Ovary (tissue), 9 donors: ENCODE results near the gene PHPT1. TPM values are rescaled to one million over a fixed set of nuclear protein-coding genes. Genes with fewer than 3 reads are reported as not detected.

Experiments
- DNase-seq, 5 donors: peaks; one replicate each; pipeline ENCODE4 v3.0.0-alpha.2; 2019 to 2020
- H3K27ac ChIP-seq, 2 donors: fragments of 200-600 bp; one replicate each; pipeline versions ENCODE4 v1.5.1 to v1.8.0; 2019 to 2022
- H3K27me3 ChIP-seq: fragments of 200-600 bp; one replicate; pipeline ENCODE4 v1.8.0; 2022
- H3K36me3 ChIP-seq: fragments of 200-600 bp; sonication (generic); one replicate; pipeline ENCODE4 v1.5.1; 2019
- H3K4me1 ChIP-seq: one replicate; pipeline ENCODE4 v1.8.1; 2013; ENCODE audit warnings: mild to moderate bottlenecking, moderate library complexity; ENCODE audit not compliant: insufficient read depth
- H3K4me3 ChIP-seq: fragments of 200-600 bp; sonication (generic); one replicate; pipeline ENCODE4 v1.5.1; 2017
- H3K9me3 ChIP-seq, 2 donors: fragments of 200-600 bp in 1 of 2; sonication (generic) in 1 of 2; one replicate each; pipeline versions ENCODE4 v1.5.1 to v1.8.1; 2013 to 2019; ENCODE audit warnings: mild to moderate bottlenecking in 1 of 2, moderate library complexity in 1 of 2
- CTCF ChIP-seq, 3 donors: fragments of 450-650 bp in 2 of 3; fragments of 200-600 bp in 1 of 3; IDR thresholded peaks; one replicate each; pipeline versions ENCODE4 v1.5.1 to v1.8.0; 2016 to 2022; ENCODE audit warnings: antibody characterized with exemption in 3 of 3, mild to moderate bottlenecking in 1 of 3
- EP300 ChIP-seq: sonication (generic); formaldehyde crosslinking; IDR thresholded peaks from one replicate; pipeline ENCODE4 v1.6.1; 2017; ENCODE audit warnings: antibody characterized with exemption
- POLR2A ChIP-seq: fragments of 450-650 bp; IDR thresholded peaks from one replicate; pipeline ENCODE4 v1.6.1; 2017; ENCODE audit warnings: antibody characterized with exemption, mild to moderate bottlenecking, moderate library complexity
- WGBS, 3 donors: extraction: QIAGEN DNeasy Blood & Tissue Kit in 1 of 3; methylation state at CpG; one replicate each; pipeline versions ENCODE4 v1.1.5 to v1.1.7; 2013 to 2017; 5-methylcytosine and 5-hydroxymethylcytosine counted together
- intact Hi-C, 4 donors: fragments of 100-400 bp; cut with DNase I; formaldehyde crosslinking; loops; one replicate each; pipeline versions ENCODE4 v1.11.0 to v1.15.1; 2022 to 2023
- polyA plus RNA-seq, 2 donors: library from polyadenylated mRNA; stranded (reverse); fragments of 200-250 nt in 1 of 2; fragments of 350-450 nt in 1 of 2; fragmentation: Illumina TruSeq in 1 of 2; extraction: RNeasy Lipid Tissue Mini Kit (QIAGEN cat#74804) in 1 of 2; gene quantifications; one replicate each; pipeline ENCODE4 v1.2.3, GENCODE V29; 2013 to 2014
- total RNA-seq, 7 donors: library from RNA; depleted of rRNA in 2 of 7; stranded (reverse); fragments of >200 nt in 2 of 7; fragmentation: NEBNext Ultra II Directional in 3 of 7; extraction: Animal tissue kit (Norgen Biotek cat#: 25700) in 3 of 7; gene quantifications; one replicate each; pipeline versions ENCODE4 v1.1.0 to v1.2.4, GENCODE V29; 2016 to 2023
- donor health status: DM: no; HTN: no; CAD: no; lungs with moderate emphysema.
- donor health status: DM: no; HTN: no; CAD: no.
- donor health status: Bipolar disorder and iron deficiency.
- donor health status: DM: yes; HTN: yes; CAD: no.
- donor health status: DM: no; HTN: no; CAD: no.
- donor health status: DM: yes; HTN: yes; CAD: no.

The PHPT1 gene
- total and polyA plus RNA-seq, 9 donors: 18.1 to 132 (median 76.8) TPM

- Histone ChIP-seq H3K27ac (peak overlapping the region in 1 of 2 donors; percentile 76), H3K4me1 (peaks cover 3% of the 10 kb centered on the region), H3K27me3 (no peaks in the 10 kb centered on the region), H3K36me3 (no peaks in the 10 kb centered on the region), H3K4me3 (peak overlapping the region; percentile 94), H3K9me3 (no peaks in the 10 kb centered on the region)
- intact Hi-C loops: no loop called here
- peak in 3 of 5 donors; percentile 15 to 43 (median 36) for DNase-seq
- 53 to 61% (median 58%) methylated on average over 25 of the region's 25 CpGs for WGBS, 3 donors
- no peak for TF ChIP-seq EP300
- no peak for TF ChIP-seq CTCF (IDR thresholded peaks at IDR 0.05)
- TF ChIP-seq POLR2A: no peak
These were observed 42.5 kb upstream of the PHPT1 start for GRCh38 chr9:136806631-136807201.

- peak within 1 kb of the TSS; percentile 76 to 79 for H3K27ac ChIP-seq
- intact Hi-C loops: no loop called here
- WGBS, 3 donors: 0 to 1% (median 1%) methylated on average over 37 to 96 of the region's 96 CpGs
- TF ChIP-seq EP300 (no peak), POLR2A (peak; percentile 66)
- H3K4me1 ChIP-seq: peaks cover 3% of the 10 kb centered on the region
- H3K9me3 ChIP-seq: no peaks in the 10 kb centered on the region
- no peaks in the 10 kb centered on the region for H3K27me3 ChIP-seq
- H3K36me3 ChIP-seq: no peaks in the 10 kb centered on the region
- peak; percentile 76 to 89 (median 83) for DNase-seq
- H3K4me3 ChIP-seq: peak within 1 kb of the TSS; percentile 94
These were observed 41.7 kb upstream of the PHPT1 start, which contains the start of gene RABL6 for GRCh38 chr9:136807281-136808074. TSS of gene RABL6 (plus strand) at chr9:136807948. CDS start at chr9:136808197, 249 bp downstream.

- WGBS, 3 donors: 0 to 1% (median 0%) methylated on average over 47 to 93 of the region's 93 CpGs
- Histone ChIP-seq H3K36me3 (no peaks in the 10 kb centered on the region), H3K4me1 (peaks cover 3% of the 10 kb centered on the region), H3K9me3 (no peaks in the 10 kb centered on the region), H3K4me3 (peak overlapping the region; percentile 94), H3K27ac (peak overlapping the region; percentile 16 to 76), H3K27me3 (no peaks in the 10 kb centered on the region)
- DNase-seq: peak in 3 of 5 donors; percentile 53 to 74 (median 70)
- intact Hi-C loops: no loop called here
- no peak for TF ChIP-seq EP300
- TF ChIP-seq CTCF (IDR thresholded peaks at IDR 0.05): no peak
- no peak for TF ChIP-seq POLR2A
These were observed 41.0 kb upstream of the PHPT1 start for GRCh38 chr9:136808075-136808805.

GRCh38 chr9:136808806-136809158, 40.4 kb upstream of the PHPT1 start:
- Histone ChIP-seq H3K4me1 (peaks cover 3% of the 10 kb centered on the region), H3K27me3 (no peaks in the 10 kb centered on the region), H3K9me3 (no peaks in the 10 kb centered on the region), H3K4me3 (peak overlapping the region; percentile 94), H3K27ac (no peak overlapping the region), H3K36me3 (no peaks in the 10 kb centered on the region)
- 1 to 3% (median 2%) methylated on average over 14 of the region's 14 CpGs for WGBS, 3 donors
- TF ChIP-seq CTCF (IDR thresholded peaks at IDR 0.05) (no peak), POLR2A (no peak), EP300 (no peak)
- intact Hi-C loops: no loop called here
- DNase-seq: no peak
